GM12878 (cell line): Measurements from ENCODE around the gene TMEM120B. TPM values are rescaled to one million over a fixed set of nuclear protein-coding genes. Genes with fewer than 3 reads are reported as not detected.

Experiments
- ATAC-seq: fragments of 200-7000 bp; cut with Tn5 transposase; 3 replicates; pipeline ENCODE4 v1.9.1; 2020; ENCODE audit warnings: mild to moderate bottlenecking, moderate library complexity
- BruUV-seq: library from RNA; stranded (reverse); fragments of 400-500 nt; replicated peaks from 2 replicates; lab custom pipeline; 2021; lab: Mats Ljungman, UMichigan
- CTCF ChIA-PET: fragments of 300-600 bp; sonication (Branson Sonifier 250); formaldehyde crosslinking; extraction: SDS; loops from one replicate; lab custom pipeline; 2021; ENCODE audit warnings: inconsistent platforms; lab: Yijun Ruan, JAX
- POLR2A ChIA-PET: fragments of 350-600 bp; formaldehyde crosslinking; extraction: SDS; loops from one replicate; lab custom pipeline; 2021; ENCODE audit warnings: inconsistent platforms; lab: Charles Lee
- RAD21 ChIA-PET: fragments of 300-600 bp; sonication (Branson Sonifier 250); formaldehyde crosslinking; loops from one replicate; lab custom pipeline; 2023; ENCODE audit warnings: antibody characterized with exemption; ENCODE audit not compliant: unreplicated experiment; lab: Charles Lee
- SMC1A ChIA-PET: fragments of 300-600 bp; sonication (Branson Sonifier 250); formaldehyde crosslinking; loops from one replicate; lab custom pipeline; 2023; ENCODE audit not compliant: unreplicated experiment, uncharacterized antibody; lab: Charles Lee
- DNase-seq: peaks from one replicate; pipeline ENCODE4 v3.0.0-alpha.2; 2011; ENCODE audit warnings: low read depth, low spot score
- FAIRE-seq: peaks from 3 replicates; lab custom pipeline; 2011; peaks lifted over from hg19 to GRCh38; lab: Jason Lieb, UNC
- H2AFZ ChIP-seq: 2 replicates; pipeline ENCODE4 v1.6.0; 2011; ENCODE audit warnings: low read depth, low read length, control low read depth; ENCODE audit not compliant: control insufficient read depth
- H3K27ac ChIP-seq: 2 replicates; pipeline ENCODE4 v1.5.1; 2011; ENCODE audit warnings: control low read depth; ENCODE audit not compliant: control insufficient read depth, insufficient read depth
- H3K27me3 ChIP-seq, 2 experiments: replicated peaks in 1 of 2; 2 replicates each; pipeline versions ENCODE4 v1.6.0 to v1.6.1; 2011; ENCODE audit warnings: low read length in 1 of 2; ENCODE audit not compliant: control insufficient read depth in 2 of 2, insufficient read depth in 2 of 2
- H3K36me3 ChIP-seq, 2 experiments: 2 replicates each; pipeline ENCODE4 v1.5.1; 2011; ENCODE audit warnings: low read length in 1 of 2; ENCODE audit not compliant: control insufficient read depth in 2 of 2, insufficient read depth in 2 of 2
- H3K4me1 ChIP-seq: 2 replicates; pipeline ENCODE4 v1.6.1; 2011; ENCODE audit warnings: mild to moderate bottlenecking, low read length, moderate library complexity, mixed read lengths; ENCODE audit not compliant: control insufficient read depth, insufficient read depth
- H3K4me2 ChIP-seq: 2 replicates; pipeline ENCODE4 v1.6.0; 2011; ENCODE audit warnings: control low read depth; ENCODE audit not compliant: control insufficient read depth, insufficient read depth
- H3K4me3 ChIP-seq: fragments of 200-600 bp; sonication (generic); 2 replicates; pipeline ENCODE4 v1.5.1; 2016
- H3K79me2 ChIP-seq: 2 replicates; pipeline ENCODE4 v1.6.0; 2011; ENCODE audit warnings: low read length; ENCODE audit not compliant: control insufficient read depth, insufficient read depth
- H3K9ac ChIP-seq: 2 replicates; pipeline ENCODE4 v1.8.0; 2011; ENCODE audit warnings: low read length, control low read depth, mixed read lengths; ENCODE audit not compliant: control insufficient read depth, insufficient read depth
- H3K9me3 ChIP-seq: replicated peaks from 3 replicates; pipeline ENCODE4 v1.5.1; 2011; ENCODE audit warnings: mild to moderate bottlenecking, low read length; ENCODE audit not compliant: control insufficient read depth, insufficient read depth
- H4K20me1 ChIP-seq: 2 replicates; pipeline ENCODE4 v1.6.0; 2011; ENCODE audit not compliant: control insufficient read depth, insufficient read depth
- CBFB ChIP-seq: IDR thresholded peaks from 2 replicates; pipeline ENCODE4 v1.6.1; 2016; ENCODE audit warnings: antibody characterized with exemption, low read depth
- CREM ChIP-seq: IDR thresholded peaks from 2 replicates; pipeline ENCODE4 v1.6.1; 2014; ENCODE audit warnings: antibody characterized with exemption, low read depth
- HDAC2 ChIP-seq: fragments of 200-600 bp; sonication (generic); IDR thresholded peaks from 2 replicates; pipeline ENCODE4 v1.6.1; 2017
- IKZF2 ChIP-seq, 2 experiments: fragments of 450-650 bp; IDR thresholded peaks; 2 replicates each; pipeline ENCODE4 v1.6.1; 2017; ENCODE audit warnings: mild to moderate bottlenecking in 2 of 2, moderate library complexity in 2 of 2
- KDM1A ChIP-seq: fragments of 200-600 bp; sonication (generic); IDR thresholded peaks from 2 replicates; pipeline ENCODE4 v1.6.1; 2016; ENCODE audit warnings: borderline replicate concordance
- NFXL1 ChIP-seq: fragments of 450-650 bp; IDR thresholded peaks from 2 replicates; pipeline ENCODE4 v1.6.1; 2017; ENCODE audit warnings: antibody characterized with exemption, mild to moderate bottlenecking, borderline replicate concordance
- NFYA ChIP-seq: IDR thresholded peaks from 2 replicates; pipeline ENCODE4 v1.6.1; 2011; ENCODE audit warnings: low read depth, mild to moderate bottlenecking, low read length, improper control_type of control experiment, borderline replicate concordance
- POLR2AphosphoS2 ChIP-seq: IDR thresholded peaks from 2 replicates; pipeline ENCODE4 v1.6.1; 2011; ENCODE audit warnings: low read depth, mild to moderate bottlenecking, low read length, improper control_type of control experiment, moderate library complexity
- RUNX3 ChIP-seq: IDR thresholded peaks from 2 replicates; pipeline ENCODE4 v1.6.1; 2012; ENCODE audit warnings: low read length, inconsistent platforms
- SRF ChIP-seq, 2 experiments: IDR thresholded peaks; 2 replicates each; pipeline ENCODE4 v1.6.1; 2011; ENCODE audit warnings: low read depth in 2 of 2, low read length in 2 of 2, mild to moderate bottlenecking in 1 of 2, moderate library complexity in 1 of 2
- STAT3 ChIP-seq: IDR thresholded peaks from 2 replicates; pipeline ENCODE4 v1.6.1; 2011; ENCODE audit warnings: low read depth, low read length, improper control_type of control experiment
- TCF3 ChIP-seq: IDR thresholded peaks from 2 replicates; pipeline ENCODE4 v1.6.1; 2012; ENCODE audit warnings: low read depth, mild to moderate bottlenecking, low read length, borderline replicate concordance; ENCODE audit not compliant: insufficient read depth
- YBX1 ChIP-seq: fragments of 450-650 bp; IDR thresholded peaks from 2 replicates; pipeline ENCODE4 v1.6.1; 2016; ENCODE audit warnings: antibody characterized with exemption
- ZBTB33 ChIP-seq: fragments of 450-650 bp; IDR thresholded peaks from 2 replicates; pipeline ENCODE4 v1.6.1; 2017; ENCODE audit warnings: mild to moderate bottlenecking
- ZNF592 ChIP-seq: fragments of 450-650 bp; IDR thresholded peaks from 2 replicates; pipeline ENCODE4 v1.6.1; 2017; ENCODE audit warnings: mild to moderate bottlenecking, moderate library complexity
- WGBS: methylation state at CpG from one replicate; pipeline ENCODE4 v1.1.6; 2016; ENCODE audit warnings: low lambda C conversion rate; ENCODE audit not compliant: insufficient replicate concordance, insufficient coverage; ENCODE audit errors: missing lambda C conversion rate; 5-methylcytosine and 5-hydroxymethylcytosine counted together
- in situ Hi-C: fragments of 300-500 bp; cut with MboI; formaldehyde crosslinking; loops from 9 replicates; pipeline ENCODE4 v1.14.3; 2018; ENCODE audit warnings: mixed read lengths
- intact Hi-C: fragments of 100-400 bp; cut with micrococcal nuclease; formaldehyde crosslinking; loops from one replicate; pipeline ENCODE4 v1.14.2; 2022; ENCODE audit not compliant: unreplicated experiment
- polyA plus RNA-seq, 11 experiments: library from polyadenylated mRNA; depleted of rRNA in 4 of 11; unstranded in 6 of 11; stranded (reverse) in 5 of 11; fragments of >200 nt; fragmentation: Nextera tagmentation in 4 of 11; fragmentation: Illumina TruSeq in 1 of 11; extraction: Ambion mirVana in 4 of 11; extraction: Trizol in 1 of 11; gene quantifications; 1 replicate in 1 of 11; 2 replicates in 10 of 11; pipeline versions ENCODE4 v1.2.1 to v1.2.3, GENCODE V29; 2011 to 2016; ENCODE audit warnings: inconsistent platforms in 2 of 11, missing spikeins in 2 of 11, low read depth in 1 of 11
- total RNA-seq, 4 experiments: library from RNA; depleted of rRNA in 3 of 4; stranded (reverse); fragments of >200 nt in 3 of 4; fragmentation: Illumina TruSeq in 1 of 4; extraction: Trizol in 1 of 4; gene quantifications; 2 replicates each; pipeline versions ENCODE4 v1.2.1 to v1.2.3, GENCODE V29; 2013 to 2021
- TF ChIP-seq, protein P1 (sequence below): fragments of 150-350 bp; IDR thresholded peaks from 2 replicates; pipeline ENCODE4 v1.6.1; 2016; ENCODE audit warnings: low read depth, low read length

The TMEM120B gene
- total and polyA plus RNA-seq, 10 of the 15 experiments (the other 5 are each of a cell fraction or from before 2014, with no cell fraction given), result 4.0 to 26.2 (median 9.2) TPM

DNA sequence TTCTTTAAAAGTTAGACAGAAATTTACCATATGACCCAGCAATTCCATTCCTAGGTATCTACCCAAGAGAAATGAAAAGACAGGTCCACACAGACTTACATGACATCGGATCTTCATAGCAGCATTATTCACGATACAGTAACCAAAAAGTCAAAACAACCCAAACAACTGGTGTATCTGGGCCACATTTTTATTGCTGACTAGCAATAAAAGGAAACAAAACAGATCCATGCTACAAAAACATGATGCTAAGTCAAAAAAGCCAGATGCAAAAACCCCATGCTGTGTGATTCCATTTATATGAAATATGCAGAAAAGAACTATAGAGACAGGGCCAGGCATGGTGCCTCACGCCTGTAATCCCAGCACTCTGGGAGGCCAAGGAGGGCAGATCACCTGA lies 12.9 kb downstream of the TMEM120B start (continued):
- TF ChIP-seq, protein P1, sequence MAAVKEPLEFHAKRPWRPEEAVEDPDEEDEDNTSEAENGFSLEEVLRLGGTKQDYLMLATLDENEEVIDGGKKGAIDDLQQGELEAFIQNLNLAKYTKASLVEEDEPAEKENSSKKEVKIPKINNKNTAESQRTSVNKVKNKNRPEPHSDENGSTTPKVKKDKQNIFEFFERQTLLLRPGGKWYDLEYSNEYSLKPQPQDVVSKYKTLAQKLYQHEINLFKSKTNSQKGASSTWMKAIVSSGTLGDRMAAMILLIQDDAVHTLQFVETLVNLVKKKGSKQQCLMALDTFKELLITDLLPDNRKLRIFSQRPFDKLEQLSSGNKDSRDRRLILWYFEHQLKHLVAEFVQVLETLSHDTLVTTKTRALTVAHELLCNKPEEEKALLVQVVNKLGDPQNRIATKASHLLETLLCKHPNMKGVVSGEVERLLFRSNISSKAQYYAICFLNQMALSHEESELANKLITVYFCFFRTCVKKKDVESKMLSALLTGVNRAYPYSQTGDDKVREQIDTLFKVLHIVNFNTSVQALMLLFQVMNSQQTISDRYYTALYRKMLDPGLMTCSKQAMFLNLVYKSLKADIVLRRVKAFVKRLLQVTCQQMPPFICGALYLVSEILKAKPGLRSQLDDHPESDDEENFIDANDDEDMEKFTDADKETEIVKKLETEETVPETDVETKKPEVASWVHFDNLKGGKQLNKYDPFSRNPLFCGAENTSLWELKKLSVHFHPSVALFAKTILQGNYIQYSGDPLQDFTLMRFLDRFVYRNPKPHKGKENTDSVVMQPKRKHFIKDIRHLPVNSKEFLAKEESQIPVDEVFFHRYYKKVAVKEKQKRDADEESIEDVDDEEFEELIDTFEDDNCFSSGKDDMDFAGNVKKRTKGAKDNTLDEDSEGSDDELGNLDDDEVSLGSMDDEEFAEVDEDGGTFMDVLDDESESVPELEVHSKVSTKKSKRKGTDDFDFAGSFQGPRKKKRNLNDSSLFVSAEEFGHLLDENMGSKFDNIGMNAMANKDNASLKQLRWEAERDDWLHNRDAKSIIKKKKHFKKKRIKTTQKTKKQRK, result no peak
- TF ChIP-seq ZNF592 (no peak), CREM (no peak)

- ChIA-PET POLR2A (no interaction called here), CTCF (no interaction called here), RAD21 (no interaction called here), SMC1A (no interaction called here)
- H3K9me3 ChIP-seq, result no peaks in the 10 kb centered on the region
- ATAC-seq (no peak), DNase-seq (no peak), FAIRE-seq (no peak)
- no peaks in the 10 kb centered on the region for H4K20me1 ChIP-seq
- H3K4me2 ChIP-seq, result no peak overlapping the region
- H3K4me3 ChIP-seq, result no peak overlapping the region
- H3K4me1 ChIP-seq, result no peaks in the 10 kb centered on the region
- no peaks in the 10 kb centered on the region; a peak in 1 of 4 replicates for H3K36me3 ChIP-seq
- WGBS, result 79% methylated on average over 6 of the region's 6 CpGs
- H3K9ac ChIP-seq, result no peak overlapping the region
- no peak overlapping the region for H3K27ac ChIP-seq
- no peaks in the 10 kb centered on the region for H3K79me2 ChIP-seq
- no peak overlapping the region for H2AFZ ChIP-seq
- intact Hi-C loops (no loop called here), in situ Hi-C loops (no loop called here)
- H3K27me3 ChIP-seq, result no peaks in the 10 kb centered on the region
- no TSS peak for BruUV-seq
- TF ChIP-seq NFXL1, result no peak
- TF ChIP-seq STAT3, result no peak
- TF ChIP-seq NFYA, result no peak
- no peak for TF ChIP-seq HDAC2
- TF ChIP-seq SRF (IDR thresholded peaks at IDR 0.05; ENCODE audit: low read depth in 2 of 2, low read length in 2 of 2), result no peak
- TF ChIP-seq YBX1, result no peak
- TF ChIP-seq CBFB, result no peak
- no peak for TF ChIP-seq RUNX3
- no peak for TF ChIP-seq TCF3
- TF ChIP-seq ZBTB33, result no peak
- no peak for TF ChIP-seq POLR2AphosphoS2
- no peak for TF ChIP-seq KDM1A
- TF ChIP-seq IKZF2 (IDR thresholded peaks at IDR 0.05), result no peak
These were observed 16.5 kb downstream of the TMEM120B start for GRCh38 chr12:121729021-121729420.
